Fibroblast of villous mesenchyme (primary cell): Measurements from ENCODE around the gene MUSTN1. TPM values are rescaled to one million over a fixed set of nuclear protein-coding genes. Genes with fewer than 3 reads are reported as not detected.

Experiments
- DNase-seq: peaks from one replicate; pipeline ENCODE4 v3.0.0-alpha.2; 2010; ENCODE audit warnings: low read depth
- H3K4me3 ChIP-seq: 2 replicates; pipeline ENCODE4 v1.5.1; 2011; ENCODE audit warnings: low read depth, mild to moderate bottlenecking, low read length
- CTCF ChIP-seq: IDR thresholded peaks from 2 replicates; pipeline ENCODE4 v1.5.1; 2012; ENCODE audit warnings: low read depth, mild to moderate bottlenecking, low read length; ENCODE audit not compliant: insufficient read depth
- total RNA-seq: library from RNA; depleted of rRNA; stranded (reverse); fragments of >200 nt; gene quantifications from 2 replicates; pipeline ENCODE4 v1.2.3, GENCODE V29; 2012

MUSTN1 gene
- total RNA-seq, 1 donor: not detected

- peak; percentile 70 for TF ChIP-seq CTCF
- H3K4me3 ChIP-seq: no peak overlapping the region
Observed at GRCh38 chr3:52820736-52821135, 14.1 kb downstream of the MUSTN1 start.

GRCh38 chr3:52819936-52820335 lies 14.9 kb downstream of the MUSTN1 start:
- no peak overlapping the region for H3K4me3 ChIP-seq
- no peak for DNase-seq
- TF ChIP-seq CTCF: no peak

More at GRCh38 chr3:52820736-52821135, 14.1 kb downstream of the MUSTN1 start:
- peak; percentile 15 for DNase-seq

GRCh38 chr3:52817860-52818259 lies 17.0 kb downstream of the MUSTN1 start:
- H3K4me3 ChIP-seq: no peak overlapping the region
- DNase-seq: no peak
- no peak for TF ChIP-seq CTCF

GRCh38 chr3:52817221-52817620 lies 17.6 kb downstream of the MUSTN1 start:
- no peak for TF ChIP-seq CTCF
- H3K4me3 ChIP-seq: no peak overlapping the region
- DNase-seq: no peak

- no peak for TF ChIP-seq CTCF
- no peak for DNase-seq
- no peak overlapping the region for H3K4me3 ChIP-seq
Observed at GRCh38 chr3:52816654-52817053, 18.2 kb downstream of the MUSTN1 start.

GRCh38 chr3:52816199-52816598 lies 18.6 kb downstream of the MUSTN1 start:
- H3K4me3 ChIP-seq: no peak overlapping the region
- TF ChIP-seq CTCF: no peak
- DNase-seq: no peak

GRCh38 chr3:52813810-52814209 lies 21.0 kb downstream of the MUSTN1 start:
- DNase-seq: no peak
- no peak for TF ChIP-seq CTCF

More at GRCh38 chr3:52813810-52814209, 21.0 kb downstream of the MUSTN1 start:
- H3K4me3 ChIP-seq: no peak overlapping the region
